OCI-M2 (cell line): ENCODE measurements around the gene CDK3.
"Not testable (repeated sequence)": the region's sequence is repeated elsewhere in the genome, so short reads cannot be mapped to it uniquely, and the experiment has no call there.

Experiments
- DNase-seq: peaks from one replicate; lab custom pipeline; 2025; ENCODE audit not compliant: unreplicated experiment; lab: John Stamatoyannopoulos, UW

The CDK3 gene

DNA sequence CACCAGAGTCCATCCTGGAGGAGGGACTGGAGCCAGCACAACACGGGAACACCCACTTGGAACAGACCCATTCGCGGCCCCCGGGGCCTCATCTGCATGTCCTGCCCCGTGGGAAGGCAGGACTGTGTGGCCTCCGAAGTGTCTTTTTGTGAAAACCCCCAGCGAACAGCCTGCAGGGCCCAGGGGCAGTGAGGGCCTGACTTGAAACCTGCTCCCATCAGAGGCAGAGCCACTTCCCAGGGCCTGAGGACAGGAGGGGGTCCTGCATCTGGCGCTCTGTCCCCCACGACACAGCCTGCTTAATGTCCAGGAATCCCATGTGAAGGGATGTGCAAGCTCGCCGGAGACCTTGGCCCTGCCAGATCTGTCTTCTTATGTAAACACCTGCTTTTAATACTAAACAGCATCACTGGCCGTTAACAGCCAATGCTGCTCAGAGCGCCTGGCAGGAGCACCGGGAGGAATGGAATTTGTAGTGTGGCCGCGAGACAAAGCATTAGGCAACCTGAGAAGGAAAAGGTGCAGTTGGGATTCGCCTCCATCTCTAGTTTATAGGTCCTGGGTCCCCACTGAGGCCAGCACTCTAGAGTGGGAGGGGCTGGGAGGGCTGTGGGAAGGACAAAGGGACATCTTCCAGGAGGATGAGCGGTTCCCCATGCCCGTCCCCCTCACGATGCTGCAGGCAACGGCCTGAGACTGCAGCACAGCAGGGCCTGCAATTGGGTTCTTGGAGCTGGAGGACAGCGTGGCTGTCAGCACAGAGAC, 36.0 kb downstream of the CDK3 start:
- DNase-seq: no peak

DNA sequence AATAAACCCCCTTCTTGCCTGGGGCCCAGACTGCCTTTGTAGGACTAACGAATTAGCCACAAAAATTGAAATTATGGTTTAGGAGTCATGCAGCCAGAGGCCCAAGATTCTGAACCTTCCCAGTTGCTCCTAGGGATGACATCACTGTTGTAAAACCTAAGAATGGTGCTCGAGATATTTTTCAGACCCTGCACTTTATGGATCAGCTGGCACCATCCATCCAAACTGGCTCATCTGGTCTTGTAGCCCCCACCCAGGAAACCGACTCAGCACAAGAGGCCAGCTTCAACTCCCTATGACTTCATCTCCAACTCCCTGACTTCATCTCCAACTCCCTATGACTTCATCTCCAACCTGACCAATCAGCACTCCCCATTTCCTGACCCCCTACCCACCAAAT, 37.4 kb downstream of the CDK3 start:
- DNase-seq: no peak

DNA sequence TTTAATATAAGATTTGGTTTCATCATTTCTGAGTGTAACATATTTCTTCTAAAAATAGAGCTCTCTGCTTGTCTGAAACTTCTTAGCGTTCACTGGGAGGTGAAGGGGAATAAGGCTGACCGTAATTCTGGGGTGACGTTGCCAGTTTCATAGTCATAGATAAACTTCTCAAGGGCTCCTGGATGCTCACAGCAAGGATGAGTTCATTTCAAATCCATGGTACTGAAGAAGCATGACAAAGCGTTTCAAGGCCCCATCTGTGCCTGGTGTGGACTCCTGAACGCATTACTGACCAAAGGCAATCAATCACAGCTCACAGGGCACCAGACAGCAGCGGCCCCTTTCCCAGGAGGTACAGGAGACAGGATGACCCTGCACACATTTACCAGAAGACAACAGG, 38.5 kb downstream of the CDK3 start:
- no peak for DNase-seq

DNA sequence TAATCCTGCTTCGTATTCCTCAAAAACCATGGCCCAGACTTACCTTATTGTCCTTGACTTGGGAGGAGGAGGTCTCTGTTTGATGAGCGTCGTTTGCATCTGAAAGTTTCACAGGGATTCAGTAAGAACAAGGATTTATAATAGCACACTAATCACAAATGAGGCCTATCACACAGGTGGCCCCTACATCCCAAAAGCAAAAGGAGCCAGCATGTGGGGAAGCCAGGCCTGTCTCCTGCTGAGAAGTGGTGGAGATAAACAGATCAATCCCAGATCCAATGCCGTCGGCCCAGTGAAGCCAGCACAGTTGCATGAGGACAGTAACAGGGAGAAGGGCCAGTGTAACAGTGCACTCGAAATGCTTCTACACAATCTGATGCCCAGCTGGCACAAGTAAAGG, 39.7 kb downstream of the CDK3 start:
- DNase-seq: no peak

DNA sequence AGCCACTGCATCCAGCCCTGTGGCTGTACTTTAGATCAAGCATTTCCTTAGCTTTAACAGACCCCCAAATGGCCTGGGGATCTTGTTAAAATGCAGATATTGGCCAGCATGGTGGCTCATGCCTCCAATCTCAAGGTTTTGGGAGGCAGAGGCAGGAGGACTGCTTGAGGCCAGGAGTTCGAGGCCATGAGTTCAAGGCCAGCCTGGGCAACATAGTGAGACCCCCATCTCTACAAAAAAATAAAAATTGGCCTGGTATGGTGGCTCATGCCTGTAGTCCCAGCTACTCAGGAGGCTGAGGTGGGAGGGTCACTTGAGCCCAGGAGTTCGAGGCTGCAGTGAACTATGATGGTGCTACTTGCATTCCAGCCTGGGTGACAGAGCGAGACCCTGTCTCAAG, 42.2 kb downstream of the CDK3 start:
- DNase-seq: not testable (repeated sequence)

DNA sequence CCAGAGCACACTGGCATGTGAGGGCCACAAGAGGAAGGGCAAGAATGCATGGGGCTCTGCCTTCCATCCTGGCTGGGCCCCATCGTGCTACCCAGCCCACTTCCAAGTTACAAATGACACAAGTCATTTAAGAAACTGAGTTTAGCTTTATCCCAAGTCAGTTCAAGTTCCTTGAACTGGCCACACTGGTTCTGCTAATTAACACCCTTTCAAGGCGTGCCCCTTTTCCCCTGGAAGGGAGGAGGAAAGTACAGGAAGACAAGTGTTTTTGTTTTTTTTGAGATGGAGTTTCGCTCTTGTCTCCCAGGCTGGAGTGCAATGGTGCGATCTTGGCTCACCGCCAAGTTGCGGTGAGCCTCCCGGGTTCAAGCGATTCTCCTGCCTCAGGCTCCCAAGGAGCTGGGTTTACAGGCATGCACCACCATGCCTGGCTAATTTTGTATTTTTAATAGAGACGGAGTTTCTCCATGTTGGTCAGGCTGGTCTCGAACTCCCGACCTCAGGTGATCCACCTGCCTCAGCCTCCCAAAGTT, 43.9 kb downstream of the CDK3 start:
- DNase-seq: not testable (repeated sequence)

GRCh38 chr17:76046064-76046463, 45.4 kb downstream of the CDK3 start:
- no peak for DNase-seq

- DNase-seq: no peak
Observed at GRCh38 chr17:76048025-76048605, 47.5 kb downstream of the CDK3 start.

GRCh38 chr17:76048711-76049110, 48.1 kb downstream of the CDK3 start:
- no peak for DNase-seq

DNA sequence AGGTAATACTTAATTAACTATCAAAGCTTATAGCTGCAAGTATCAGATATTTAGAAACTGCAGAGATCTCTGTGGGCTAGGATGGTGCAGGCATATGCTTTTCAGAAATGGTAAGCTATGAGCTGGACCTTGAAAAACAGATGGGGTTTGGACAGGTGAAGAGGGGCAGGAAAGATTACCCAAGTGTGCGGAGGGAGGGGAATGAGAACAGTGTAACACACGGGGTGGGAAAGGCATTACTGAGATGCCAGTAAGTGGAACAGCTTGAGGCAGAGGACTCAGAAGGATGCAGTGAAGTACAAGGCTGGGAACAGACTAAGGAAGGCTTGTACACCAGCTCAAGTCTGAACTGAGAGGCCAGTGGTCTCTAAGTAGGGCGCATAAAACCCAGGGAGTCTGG, 48.6 kb downstream of the CDK3 start:
- no peak for DNase-seq

- no peak for DNase-seq
Observed at GRCh38 chr17:76049836-76050537, 49.3 kb downstream of the CDK3 start.

- no peak for DNase-seq
Observed at GRCh38 chr17:76050538-76051467, 50.1 kb downstream of the CDK3 start.

DNA sequence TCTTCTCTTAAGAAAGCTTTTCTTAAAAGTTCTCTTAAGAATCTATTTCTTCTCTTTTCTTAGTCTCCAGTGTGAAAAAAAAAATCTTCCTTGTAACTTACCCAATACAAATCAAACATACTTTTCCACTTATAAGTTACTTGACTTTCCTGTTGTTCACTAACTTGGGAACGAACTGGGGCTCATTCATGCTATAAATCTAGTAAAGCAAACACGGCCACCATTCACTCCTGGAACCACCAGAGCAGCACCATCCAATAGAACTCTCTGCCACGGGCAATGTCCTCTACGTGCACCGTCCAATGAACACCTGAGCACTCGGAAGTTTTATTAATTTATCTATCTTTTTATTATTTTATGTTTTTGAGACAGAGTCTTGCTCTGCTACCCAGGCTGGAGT, 50.9 kb downstream of the CDK3 start:
- DNase-seq: no peak

- DNase-seq: no peak
Observed at GRCh38 chr17:76053246-76054111, 52.8 kb downstream of the CDK3 start.

DNA sequence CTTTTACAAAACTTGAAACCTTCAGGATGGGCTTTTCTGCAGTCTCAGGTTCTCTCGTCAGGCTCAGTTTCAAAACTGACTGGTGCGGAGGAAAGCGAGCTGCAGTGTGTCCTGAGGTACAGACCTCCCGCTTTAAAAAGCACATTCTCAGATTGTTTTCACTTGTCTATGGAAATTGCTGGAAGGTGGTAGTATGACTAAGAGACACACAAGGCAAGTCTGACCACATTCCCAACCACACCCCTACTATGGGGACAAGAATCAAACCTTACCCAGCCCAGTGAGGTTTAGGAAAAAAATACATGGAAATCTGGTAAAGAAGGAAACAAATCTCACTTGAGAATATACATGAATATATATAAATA, 53.4 kb downstream of the CDK3 start:
- DNase-seq: no peak
